Measurements from ENCODE around the gene EFCAB13. TPM values are rescaled to one million over a fixed set of nuclear protein-coding genes. Genes with fewer than 3 reads are reported as not detected.

Gene EFCAB13, protein sequence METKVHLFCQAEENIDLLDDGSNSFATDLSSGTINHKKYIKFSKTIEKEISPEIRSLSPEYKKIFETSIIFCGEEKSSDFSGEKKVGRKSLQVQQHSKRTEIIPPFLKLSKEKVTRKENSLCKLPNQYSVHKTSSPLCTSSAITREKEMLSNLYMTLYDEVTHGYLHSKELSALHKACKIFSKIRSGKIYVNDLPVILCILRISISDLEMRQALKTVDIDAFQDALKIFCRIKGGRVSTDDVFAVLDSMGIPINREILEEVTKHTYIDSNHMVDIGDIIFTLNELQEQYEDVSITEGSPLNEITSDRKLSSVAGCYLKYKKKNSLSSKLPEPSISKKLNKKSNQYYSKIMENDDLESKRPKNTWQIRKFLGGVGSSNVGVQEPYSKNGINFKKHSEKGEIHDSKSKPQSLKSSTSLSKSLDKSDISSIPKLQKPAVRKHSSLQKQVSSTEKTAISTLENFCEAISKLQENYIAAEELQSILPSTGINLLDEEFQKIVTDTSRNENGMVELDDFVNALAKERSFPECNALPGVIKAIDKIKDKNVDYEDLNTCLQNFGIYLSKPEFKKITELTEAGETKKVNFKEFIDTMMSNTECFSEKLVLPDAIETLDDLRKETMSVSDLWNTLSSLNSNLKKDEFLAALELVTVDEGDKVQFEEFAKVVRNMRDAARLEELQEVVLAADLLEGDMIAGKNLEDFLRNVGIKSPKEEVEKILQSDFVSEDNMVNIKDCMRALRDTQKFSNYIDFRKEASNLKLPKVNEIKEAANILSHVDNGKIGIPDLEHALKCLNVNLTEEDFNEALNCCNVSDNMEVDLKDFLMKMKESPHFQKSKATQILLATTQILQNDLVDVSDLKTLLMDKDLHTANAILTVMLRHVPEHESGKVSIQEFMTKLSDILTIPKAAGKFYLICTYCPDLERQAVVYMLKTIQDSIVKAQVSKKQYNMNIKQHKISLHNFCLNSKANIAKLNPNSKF
- total RNA-seq = 5.7 TPM
- 1 to 10 TPM; 2.3 to 8.3 (median 2.9) TPM for polyA plus RNA-seq

DNA sequence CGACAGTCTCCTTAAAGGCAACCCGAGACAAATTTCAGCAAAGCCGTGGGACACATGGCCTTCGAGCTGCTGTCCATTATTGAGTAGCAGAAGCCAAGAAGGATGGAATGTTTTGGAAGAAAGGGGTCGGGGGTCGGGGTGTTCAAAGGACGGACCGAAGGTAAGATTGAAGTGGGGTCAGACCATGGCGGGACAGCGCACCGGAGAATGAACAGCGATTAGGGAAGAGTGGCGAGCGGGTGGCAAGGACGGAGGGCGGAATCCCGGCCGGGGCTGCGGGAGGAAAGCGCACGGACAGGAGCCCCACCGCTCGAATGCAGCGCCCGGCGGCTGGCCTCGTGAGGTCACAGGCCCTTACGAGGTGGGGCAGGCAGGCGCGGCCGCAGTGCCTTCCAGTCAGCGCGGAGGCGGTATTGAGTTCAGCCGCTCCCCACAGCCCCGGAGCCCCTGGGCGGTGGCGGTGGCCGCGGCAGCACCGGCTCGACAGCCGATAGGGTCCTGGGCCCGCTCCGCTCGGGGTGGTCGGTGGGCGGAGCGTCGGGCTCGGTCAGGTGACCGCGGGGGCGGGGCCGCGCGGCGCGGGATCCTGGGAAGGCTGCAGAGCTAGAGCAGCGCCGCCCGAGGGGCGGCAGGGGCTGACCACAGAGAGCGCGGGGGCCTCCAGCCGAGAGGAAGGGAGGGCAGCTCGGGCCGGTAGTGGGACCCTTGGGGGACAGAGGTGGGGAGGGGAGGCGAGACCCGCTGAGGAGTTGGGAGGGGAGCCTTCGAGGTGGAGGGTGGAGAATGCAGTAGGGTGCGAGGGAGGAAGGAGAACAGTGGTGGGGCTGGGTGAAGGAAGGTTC lies at the start of gene EFCAB13:
Gene EFCAB13 (plus strand): TSS at position 574 of the 842 bp plus-strand sequence. CDS start 4,399 bp downstream, outside the sequence.
- peak; percentile 74 to 78 for ATAC-seq (ENCODE audit: low read depth in 2 of 2)
- peak; percentile 66 to 81 (median 73) for DNase-seq
- Mint-ChIP-seq H3K9me3 (peaks cover 0 to 5% (median 0%) of the 10 kb centered on the region in 7 donors), H3K4me3 (peak within 1 kb of the TSS; percentile 93 to 99 (median 98)), H3K4me1 (peaks cover 7 to 21% (median 14%) of the 10 kb centered on the region in 4 donors), H3K27me3 (peaks cover 50% of the 10 kb centered on the region), H3K27ac (peak within 1 kb of the TSS; percentile 91 to 100 (median 98)), H3K36me3 (no peaks in the 10 kb centered on the region)
- Histone ChIP-seq H3K4me1 (ENCODE audit: control insufficient read depth, insufficient read depth, low read length, poor library complexity, severe bottlenecking) (peaks cover 15% of the 10 kb centered on the region), H3K27me3 (ENCODE audit: control insufficient read depth, insufficient read depth, low read length) (peaks cover 2% of the 10 kb centered on the region), H3K27ac (ENCODE audit: insufficient read depth, low read length, poor library complexity, severe bottlenecking) (peak within 1 kb of the TSS; percentile 74), H3K36me3 (ENCODE audit: control insufficient read depth, insufficient read depth, low read length) (no peaks in the 10 kb centered on the region), H3K9me3 (ENCODE audit: control insufficient read depth in 2 of 2, low read length in 2 of 2) (no peaks in the 10 kb centered on the region), H3K4me3 (ENCODE audit: low read depth, low read length) (peak within 1 kb of the TSS; percentile 93)

DNA sequence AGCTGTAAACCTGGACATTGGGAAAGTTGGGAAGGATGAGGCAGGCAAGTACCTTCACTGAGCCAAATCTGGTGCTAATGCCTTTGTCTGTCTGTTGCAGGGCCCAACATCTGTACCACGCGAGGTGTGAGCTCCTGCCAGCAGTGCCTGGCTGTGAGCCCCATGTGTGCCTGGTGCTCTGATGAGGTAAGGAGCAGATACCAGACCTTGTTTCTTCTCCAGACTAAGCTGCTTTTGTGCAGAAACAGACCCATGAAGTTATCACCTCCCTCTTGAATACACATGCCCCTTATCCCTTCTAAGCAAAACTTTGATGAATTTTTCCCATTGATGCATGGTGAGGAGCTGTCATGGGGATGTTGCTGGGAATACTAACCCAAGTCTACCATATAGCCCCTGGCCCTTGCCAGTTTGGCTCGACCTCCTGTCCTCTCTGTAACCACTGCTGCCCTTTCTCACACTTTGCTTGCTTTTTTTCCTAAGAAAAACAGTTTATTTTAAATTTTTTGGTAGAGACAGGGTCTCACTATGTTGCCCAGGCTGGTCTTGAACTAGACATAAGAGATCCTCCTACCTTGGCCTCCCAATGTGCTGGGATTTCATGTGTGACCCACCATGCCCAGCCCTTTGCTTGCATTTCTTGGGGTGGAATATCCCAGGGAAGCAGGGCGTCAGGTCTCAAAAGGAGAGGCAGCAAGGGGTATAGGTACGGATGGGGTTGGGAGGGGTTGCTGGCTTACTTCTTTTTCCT lies 49.3 kb upstream of the EFCAB13 start:
- Histone ChIP-seq H3K27ac (ENCODE audit: insufficient read depth, low read length, poor library complexity, severe bottlenecking) (no peak overlapping the region), H3K4me1 (ENCODE audit: control insufficient read depth, insufficient read depth, low read length, poor library complexity, severe bottlenecking) (no peaks in the 10 kb centered on the region), H3K27me3 (ENCODE audit: control insufficient read depth, insufficient read depth, low read length) (no peaks in the 10 kb centered on the region), H3K4me3 (ENCODE audit: low read depth, low read length) (no peak overlapping the region), H3K36me3 (ENCODE audit: control insufficient read depth, insufficient read depth, low read length) (no peaks in the 10 kb centered on the region), H3K9me3 (ENCODE audit: control insufficient read depth in 2 of 2, low read length in 2 of 2) (no peaks in the 10 kb centered on the region)
- peaks cover 0 to 3% (median 0%) of the 10 kb centered on the region in 7 donors for H3K9me3 Mint-ChIP-seq
- peaks cover 12% of the 10 kb centered on the region for H3K27me3 Mint-ChIP-seq
- peaks cover 2% of the 10 kb centered on the region for H3K36me3 Mint-ChIP-seq
- DNase-seq (no peak), ATAC-seq (ENCODE audit: low read depth in 2 of 2) (no peak)
- peaks cover 2 to 6% (median 5%) of the 10 kb centered on the region in 4 donors for H3K4me1 Mint-ChIP-seq
- H3K27ac Mint-ChIP-seq = no peak overlapping the region
- no peak overlapping the region for H3K4me3 Mint-ChIP-seq

DNA sequence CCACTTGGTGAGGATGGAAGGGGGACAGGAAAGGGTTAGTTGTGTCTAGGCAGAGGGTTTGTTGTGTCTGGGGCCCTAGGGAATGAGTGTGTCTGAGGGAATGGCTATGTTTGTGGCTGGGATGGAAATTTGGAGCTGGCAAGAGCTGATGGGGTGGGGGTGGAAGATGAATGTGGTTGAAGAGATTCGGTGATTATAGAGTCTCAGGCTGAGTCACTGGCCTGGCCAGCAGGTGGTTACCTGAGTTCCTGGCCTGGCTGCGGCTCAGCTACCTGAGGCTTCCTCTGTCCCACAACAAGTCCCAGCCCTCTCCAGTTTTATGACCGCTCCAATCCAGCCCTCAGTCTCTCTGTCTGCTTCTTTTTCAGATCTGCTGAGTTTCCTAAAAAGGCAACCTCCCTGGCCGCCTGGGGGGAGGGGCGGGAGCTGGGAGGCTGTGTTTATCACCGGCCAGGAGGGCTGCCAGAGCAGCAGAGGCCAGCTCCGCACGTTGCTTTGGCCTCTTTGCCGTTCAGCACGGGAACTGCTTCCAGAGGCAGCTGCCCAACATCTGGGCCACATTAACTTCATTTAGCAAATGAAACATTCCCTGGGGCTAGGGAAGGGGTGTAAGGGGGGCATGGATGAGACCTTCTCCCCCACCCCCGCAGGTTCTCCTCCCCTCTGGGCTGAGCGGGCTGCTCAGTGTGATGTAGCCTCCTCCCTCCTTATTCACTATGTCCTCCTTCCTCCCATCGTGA lies 48.3 kb upstream of the EFCAB13 start:
- H3K9me3 Mint-ChIP-seq = no peaks in the 10 kb centered on the region
- peaks cover 8% of the 10 kb centered on the region for H3K27me3 Mint-ChIP-seq
- H3K4me1 Mint-ChIP-seq = peaks cover 2 to 6% (median 5%) of the 10 kb centered on the region in 4 donors
- ATAC-seq (ENCODE audit: low read depth in 2 of 2) = no peak
- Histone ChIP-seq H3K27me3 (ENCODE audit: control insufficient read depth, insufficient read depth, low read length) (no peaks in the 10 kb centered on the region), H3K4me1 (ENCODE audit: control insufficient read depth, insufficient read depth, low read length, poor library complexity, severe bottlenecking) (no peaks in the 10 kb centered on the region), H3K36me3 (ENCODE audit: control insufficient read depth, insufficient read depth, low read length) (no peaks in the 10 kb centered on the region), H3K9me3 (ENCODE audit: control insufficient read depth in 2 of 2, low read length in 2 of 2) (no peaks in the 10 kb centered on the region), H3K27ac (ENCODE audit: insufficient read depth, low read length, poor library complexity, severe bottlenecking) (no peak overlapping the region), H3K4me3 (ENCODE audit: low read depth, low read length) (no peak overlapping the region)
- H3K36me3 Mint-ChIP-seq = no peaks in the 10 kb centered on the region
- no peak for DNase-seq
- H3K27ac Mint-ChIP-seq = no peak overlapping the region
- no peak overlapping the region for H3K4me3 Mint-ChIP-seq

DNA sequence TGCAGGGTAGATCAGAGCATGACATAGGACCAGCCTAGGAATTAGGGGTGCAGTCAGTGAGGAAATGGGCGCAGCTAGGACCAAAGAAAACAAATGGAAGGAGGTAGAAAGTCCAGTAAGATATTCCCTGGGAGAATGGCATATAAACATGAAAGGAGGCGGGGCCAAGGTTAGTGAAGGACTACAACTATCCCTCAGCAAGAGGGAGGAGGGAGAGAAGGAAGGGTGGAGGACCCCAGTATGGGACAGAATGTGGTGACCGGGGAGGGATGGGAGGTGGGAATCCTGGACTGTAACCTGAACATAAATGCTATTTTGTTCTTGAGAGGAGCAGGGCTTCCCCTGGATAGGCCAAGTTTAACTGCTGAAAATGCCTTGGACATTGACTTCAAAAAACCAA lies 47.3 kb upstream of the EFCAB13 start:
- Mint-ChIP-seq H3K27me3 (peaks cover 11% of the 10 kb centered on the region), H3K27ac (no peak overlapping the region), H3K9me3 (no peaks in the 10 kb centered on the region), H3K4me1 (peaks cover 2 to 6% (median 5%) of the 10 kb centered on the region in 4 donors), H3K4me3 (no peak overlapping the region), H3K36me3 (no peaks in the 10 kb centered on the region)
- Histone ChIP-seq H3K27me3 (ENCODE audit: control insufficient read depth, insufficient read depth, low read length) (no peaks in the 10 kb centered on the region), H3K27ac (ENCODE audit: insufficient read depth, low read length, poor library complexity, severe bottlenecking) (no peak overlapping the region), H3K4me1 (ENCODE audit: control insufficient read depth, insufficient read depth, low read length, poor library complexity, severe bottlenecking) (no peaks in the 10 kb centered on the region), H3K36me3 (ENCODE audit: control insufficient read depth, insufficient read depth, low read length) (no peaks in the 10 kb centered on the region), H3K4me3 (ENCODE audit: low read depth, low read length) (no peak overlapping the region), H3K9me3 (ENCODE audit: control insufficient read depth in 2 of 2, low read length in 2 of 2) (no peaks in the 10 kb centered on the region)
- DNase-seq (no peak), ATAC-seq (ENCODE audit: low read depth in 2 of 2) (no peak)

DNA sequence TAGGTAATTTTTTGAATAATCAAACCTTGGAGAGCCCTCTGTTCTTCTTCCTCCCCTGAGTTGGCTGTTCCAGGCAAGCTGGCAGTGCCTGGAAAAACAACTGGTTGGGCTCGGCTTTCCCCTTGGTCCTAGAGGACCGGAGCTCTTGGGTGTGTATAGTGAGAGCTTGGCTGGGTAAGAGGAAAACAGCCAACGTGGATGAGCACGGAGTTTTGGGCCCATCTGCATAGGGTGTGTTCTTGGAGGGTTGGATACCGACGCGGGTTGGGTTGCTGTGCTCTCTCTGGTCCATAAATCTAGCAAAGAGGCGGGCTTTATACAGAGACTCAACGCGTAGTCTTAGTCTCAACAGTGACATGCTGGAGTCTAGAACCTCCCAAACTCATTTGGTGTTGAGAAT lies 46.9 kb upstream of the EFCAB13 start:
- Mint-ChIP-seq H3K4me3 (no peak overlapping the region), H3K36me3 (no peaks in the 10 kb centered on the region), H3K4me1 (peaks cover 2 to 6% (median 5%) of the 10 kb centered on the region in 4 donors), H3K27ac (no peak overlapping the region), H3K9me3 (no peaks in the 10 kb centered on the region), H3K27me3 (peaks cover 13% of the 10 kb centered on the region)
- Histone ChIP-seq H3K27me3 (ENCODE audit: control insufficient read depth, insufficient read depth, low read length) (no peaks in the 10 kb centered on the region), H3K4me3 (ENCODE audit: low read depth, low read length) (no peak overlapping the region), H3K9me3 (ENCODE audit: control insufficient read depth in 2 of 2, low read length in 2 of 2) (no peaks in the 10 kb centered on the region), H3K4me1 (ENCODE audit: control insufficient read depth, insufficient read depth, low read length, poor library complexity, severe bottlenecking) (no peaks in the 10 kb centered on the region), H3K36me3 (ENCODE audit: control insufficient read depth, insufficient read depth, low read length) (no peaks in the 10 kb centered on the region), H3K27ac (ENCODE audit: insufficient read depth, low read length, poor library complexity, severe bottlenecking) (no peak overlapping the region)
- ATAC-seq (ENCODE audit: low read depth in 2 of 2) (no peak), DNase-seq (no peak)

DNA sequence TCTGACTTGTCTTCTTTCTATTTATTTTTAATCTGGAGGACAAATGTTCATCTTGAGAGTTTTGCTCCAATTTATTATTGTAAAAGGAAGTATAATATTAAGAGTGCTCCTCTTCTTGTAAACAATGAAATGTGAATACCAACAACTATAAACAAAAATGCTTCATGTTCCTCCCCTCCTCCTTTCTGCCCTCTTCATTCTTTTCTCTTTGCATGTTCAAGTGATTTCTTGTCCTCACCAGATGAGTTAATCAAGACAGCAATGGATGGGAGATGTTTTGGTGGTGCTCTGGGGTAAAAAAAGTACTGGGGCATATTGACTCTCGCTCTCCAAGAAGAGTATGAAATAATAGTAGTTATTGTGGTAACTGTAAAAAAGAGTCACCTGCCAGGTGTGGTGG lies 45.8 kb upstream of the EFCAB13 start:
- no peak for DNase-seq
- Mint-ChIP-seq H3K27me3 (peaks cover 13% of the 10 kb centered on the region), H3K4me3 (no peak overlapping the region), H3K27ac (no peak overlapping the region), H3K9me3 (no peaks in the 10 kb centered on the region), H3K4me1 (peaks cover 2 to 6% (median 5%) of the 10 kb centered on the region in 4 donors), H3K36me3 (no peaks in the 10 kb centered on the region)
- Histone ChIP-seq H3K36me3 (ENCODE audit: control insufficient read depth, insufficient read depth, low read length) (no peaks in the 10 kb centered on the region), H3K27me3 (ENCODE audit: control insufficient read depth, insufficient read depth, low read length) (no peaks in the 10 kb centered on the region), H3K4me3 (ENCODE audit: low read depth, low read length) (no peak overlapping the region), H3K4me1 (ENCODE audit: control insufficient read depth, insufficient read depth, low read length, poor library complexity, severe bottlenecking) (no peaks in the 10 kb centered on the region), H3K27ac (ENCODE audit: insufficient read depth, low read length, poor library complexity, severe bottlenecking) (no peak overlapping the region), H3K9me3 (ENCODE audit: control insufficient read depth in 2 of 2, low read length in 2 of 2) (no peaks in the 10 kb centered on the region)
- ATAC-seq (ENCODE audit: low read depth in 2 of 2) = no peak
